Measurements from ENCODE around the gene WDHD1.

DNA sequence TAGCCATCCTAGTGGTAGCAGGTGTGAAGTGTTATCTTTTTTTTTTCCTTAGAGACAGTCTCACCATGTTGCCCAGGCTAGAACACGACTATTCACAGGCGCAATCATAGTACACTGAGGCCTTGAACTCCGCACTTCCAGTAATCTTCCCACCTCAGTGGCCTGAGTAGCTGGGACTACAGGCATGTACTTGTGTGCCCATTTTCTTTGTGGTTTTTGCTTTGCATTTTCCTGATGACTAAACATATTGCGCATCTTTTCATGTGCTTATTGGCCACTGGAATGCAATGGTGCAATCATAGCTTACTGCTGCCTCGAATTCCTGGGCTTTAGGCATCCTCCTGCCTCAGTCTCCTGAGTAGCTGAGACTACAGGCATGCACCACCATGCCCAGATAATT lies 90.9 kb downstream of the WDHD1 start:
- TF ChIP-seq EP300 (IDR thresholded peaks at IDR 0.05) (no peak), CTCF (IDR thresholded peaks at IDR 0.05) (no peak), POLR2A (IDR thresholded peaks at IDR 0.05) (no peak)

All from ovary (tissue), 3 donors.